Putamen (tissue), 1 donor: ENCODE measurements around the gene DAPK1.
"Not testable (repeated sequence)": the region's sequence is repeated elsewhere in the genome, so short reads cannot be mapped to it uniquely, and the experiment has no call there.

Source experiments
- DNase-seq: peaks from one replicate; pipeline ENCODE4 v3.0.0-alpha.2; 2016; ENCODE audit warnings: low spot score

Gene DAPK1

DNA sequence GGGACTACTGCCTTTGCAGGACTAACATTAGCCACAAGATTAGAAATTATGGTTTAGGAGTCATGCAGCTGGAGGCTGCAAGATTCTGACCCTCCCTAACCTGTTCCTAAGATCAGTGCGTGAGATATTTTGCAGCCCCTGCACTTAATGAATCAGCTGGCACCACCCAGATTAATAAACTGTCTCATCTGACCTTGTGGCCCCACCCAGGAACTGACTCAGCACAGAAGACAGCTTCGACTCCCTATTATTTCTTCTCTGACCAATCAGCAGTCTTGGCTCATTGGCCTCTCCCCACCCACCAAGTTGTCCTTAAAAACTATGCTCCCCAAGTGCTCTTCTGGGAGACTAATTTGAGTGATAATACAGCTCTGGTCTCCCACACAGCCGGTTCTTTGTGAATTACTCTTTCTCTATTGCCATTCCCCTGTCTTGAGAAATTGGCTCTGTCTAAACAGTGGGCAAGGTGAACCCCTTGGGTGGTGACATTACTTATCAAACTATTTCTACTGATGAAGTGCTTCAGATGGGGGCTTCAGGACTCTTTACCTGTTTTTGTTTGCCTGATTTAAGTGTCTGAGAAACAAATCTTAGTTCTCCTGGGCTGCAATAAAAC lies 245.3 kb downstream of the DAPK1 start:
- DNase-seq = no peak

GRCh38 chr9:87744247-87744646 lies 246.6 kb downstream of the DAPK1 start:
- DNase-seq = not testable (repeated sequence)

GRCh38 chr9:87746186-87746585 lies 248.5 kb downstream of the DAPK1 start:
- DNase-seq = no peak

DNA sequence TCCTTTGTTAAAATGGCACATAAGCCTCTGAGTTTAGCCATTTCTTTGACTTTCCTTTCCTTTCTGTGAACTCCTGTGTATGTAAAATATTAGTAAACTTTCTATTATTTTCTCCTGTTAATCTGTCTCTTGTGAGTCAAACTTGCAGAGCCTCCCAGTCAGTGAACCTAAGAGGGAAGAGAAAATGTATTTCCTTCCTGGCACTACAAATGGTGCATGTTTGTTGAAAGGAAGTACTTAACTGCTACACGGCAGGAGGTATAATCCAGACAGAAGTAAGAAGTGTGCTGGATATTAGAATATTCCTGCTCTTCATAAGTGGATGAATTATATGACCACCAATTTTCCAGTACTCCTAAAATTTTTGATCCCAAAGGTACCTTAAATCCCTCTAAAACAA lies 251.2 kb downstream of the DAPK1 start:
- no peak for DNase-seq

DNA sequence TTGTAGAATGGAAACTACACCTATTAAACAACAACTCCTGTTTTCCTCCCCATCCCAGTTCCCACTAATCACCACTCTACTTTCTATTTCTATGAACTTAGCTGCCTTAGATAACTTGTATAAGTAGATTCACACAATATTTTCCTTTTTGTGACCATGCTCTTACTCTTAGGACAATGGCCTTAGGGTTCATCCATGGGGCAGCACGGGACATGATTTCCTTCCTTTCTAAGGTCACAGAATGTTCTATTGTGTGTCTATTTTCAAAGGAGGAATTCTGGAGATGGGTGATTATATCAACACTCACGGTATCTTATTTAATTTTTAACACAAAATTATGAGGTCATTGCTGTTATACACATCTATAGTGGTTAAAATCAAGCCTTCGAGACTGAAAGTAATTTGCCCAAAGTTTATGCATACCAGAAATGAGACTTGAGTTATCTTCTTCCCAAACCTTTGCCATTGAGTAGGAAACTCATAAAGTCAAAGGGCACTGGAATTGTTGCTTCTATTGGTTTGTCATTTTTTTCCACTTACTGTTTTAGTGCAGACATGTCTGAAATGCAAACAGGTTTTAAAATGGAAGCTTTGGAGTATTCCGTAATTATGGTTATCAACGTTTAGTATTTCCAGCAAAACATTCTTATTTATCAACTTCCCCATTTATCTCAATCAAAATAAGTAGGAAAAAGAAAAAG lies 251.8 kb downstream of the DAPK1 start:
- DNase-seq = no peak

DNA sequence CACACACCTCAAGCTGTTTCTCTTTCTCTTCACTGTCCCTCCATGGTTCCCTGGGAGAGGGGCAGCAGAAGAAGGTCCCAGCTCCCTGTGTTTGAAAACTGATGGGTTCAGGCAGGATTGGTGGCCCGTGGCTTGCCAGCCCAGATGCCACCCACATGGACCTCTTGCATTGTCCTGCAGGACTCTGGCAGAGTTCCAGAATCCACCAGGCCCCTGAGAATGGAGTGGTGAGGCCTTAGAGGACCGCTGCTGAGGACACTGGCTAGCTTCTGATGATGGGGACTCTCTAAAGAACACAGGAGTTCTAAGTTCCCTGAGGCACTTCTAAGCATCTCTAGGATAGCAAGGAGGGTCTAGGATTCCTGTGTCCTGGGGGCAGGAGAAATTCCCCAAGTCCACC lies 253.1 kb downstream of the DAPK1 start:
- no peak for DNase-seq

GRCh38 chr9:87751423-87751822 lies 253.8 kb downstream of the DAPK1 start:
- no peak for DNase-seq

- no peak for DNase-seq
Measured at GRCh38 chr9:87751868-87752267, 254.2 kb downstream of the DAPK1 start.

DNA sequence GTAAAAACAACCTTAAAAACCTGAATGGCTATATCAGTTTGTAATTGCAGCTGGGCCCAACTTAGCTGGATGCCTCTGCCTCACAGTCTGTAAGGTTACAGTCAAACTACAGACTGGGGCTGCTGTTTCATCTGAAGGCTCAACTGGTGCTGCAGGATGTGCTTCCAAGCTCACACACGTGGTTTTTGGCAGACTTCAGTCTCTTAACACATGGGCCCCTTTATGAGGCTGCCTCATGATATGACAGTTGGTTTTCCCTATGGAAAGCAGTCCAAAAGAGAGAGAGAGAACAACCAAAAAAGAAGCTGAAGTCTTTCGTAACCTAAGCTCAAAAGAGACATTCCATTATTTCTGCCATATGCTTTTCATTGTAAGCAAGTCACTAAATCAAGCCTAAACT lies 255.6 kb downstream of the DAPK1 start:
- DNase-seq = no peak
